ENCODE measurements around the gene S100B.

Gene S100B

DNA sequence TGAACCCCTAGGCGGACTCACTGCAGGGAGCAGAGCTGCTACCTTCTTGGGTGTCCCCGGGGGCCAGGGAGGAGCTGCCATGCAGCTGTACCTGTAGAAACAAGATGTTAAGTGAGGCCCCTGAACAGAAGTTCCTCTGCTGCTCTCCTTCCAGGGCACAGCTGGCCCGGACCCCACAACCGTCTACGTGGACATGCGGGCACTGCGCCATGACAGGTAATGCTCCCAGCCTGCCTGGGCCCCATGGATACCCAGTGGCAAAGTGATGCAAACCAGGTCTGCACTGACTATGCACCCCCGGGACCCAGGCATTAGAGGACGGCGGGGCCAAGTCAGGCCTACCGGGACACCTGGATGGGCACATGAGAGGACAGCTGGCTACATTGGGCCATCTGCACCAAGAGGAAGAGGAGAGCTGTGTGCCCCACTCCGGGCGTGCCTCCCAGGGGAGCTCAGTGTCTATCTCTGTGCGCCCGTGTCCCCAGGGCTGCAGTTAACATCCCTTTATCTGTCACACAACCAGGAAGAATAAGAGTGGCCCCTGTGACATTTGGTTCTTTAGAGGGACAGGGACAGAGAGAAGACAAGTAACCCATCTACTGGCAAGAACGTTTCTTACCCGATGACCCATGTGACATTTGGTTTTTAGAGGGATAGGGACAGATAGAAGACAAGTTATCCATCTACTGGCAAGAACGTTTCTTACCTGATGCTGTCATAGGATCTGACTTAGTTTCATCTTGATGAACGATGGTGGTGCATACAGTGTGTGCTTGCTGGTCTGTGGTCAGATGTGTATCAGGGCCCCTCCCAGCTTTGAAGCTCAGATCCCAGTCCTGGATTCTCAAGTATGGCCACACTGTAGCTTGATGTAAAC, 44.1 kb downstream of the S100B start:
- no peak for DNase-seq (ENCODE audit: low spot score)

- DNase-seq (ENCODE audit: low spot score): no peak
Measured at GRCh38 chr21:46559291-46559983, 45.4 kb downstream of the S100B start.

- no peak for DNase-seq (ENCODE audit: low spot score)
Measured at GRCh38 chr21:46557919-46558392, 46.9 kb downstream of the S100B start.

DNA sequence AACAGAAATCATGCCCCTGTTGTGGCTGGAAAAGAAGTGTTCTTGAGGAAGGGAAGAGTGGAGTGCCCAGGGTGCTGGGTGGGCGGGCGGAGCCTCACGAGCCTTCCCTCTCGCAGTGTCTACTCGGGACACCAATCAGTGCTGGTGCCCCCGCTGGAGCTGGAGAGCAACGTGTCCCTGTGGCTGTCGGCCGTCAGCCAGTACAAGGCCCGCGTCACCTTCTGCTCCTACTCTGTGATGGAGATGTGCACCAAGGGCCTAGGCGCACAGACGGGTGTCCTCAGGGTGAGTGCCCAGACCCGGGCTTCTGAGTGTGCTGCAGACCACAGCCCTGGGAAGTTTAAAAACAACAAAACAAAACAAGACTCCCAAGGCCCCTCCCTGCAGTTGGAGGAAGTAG, 47.4 kb downstream of the S100B start:
- no peak for DNase-seq (ENCODE audit: low spot score)

GRCh38 chr21:46556802-46557201, 48.1 kb downstream of the S100B start:
- DNase-seq (ENCODE audit: low spot score): no peak

- DNase-seq (ENCODE audit: low spot score): no peak
Measured at GRCh38 chr21:46555678-46556077, 49.2 kb downstream of the S100B start.

GRCh38 chr21:46555225-46555617, 49.7 kb downstream of the S100B start:
- DNase-seq (ENCODE audit: low spot score): no peak

DNA sequence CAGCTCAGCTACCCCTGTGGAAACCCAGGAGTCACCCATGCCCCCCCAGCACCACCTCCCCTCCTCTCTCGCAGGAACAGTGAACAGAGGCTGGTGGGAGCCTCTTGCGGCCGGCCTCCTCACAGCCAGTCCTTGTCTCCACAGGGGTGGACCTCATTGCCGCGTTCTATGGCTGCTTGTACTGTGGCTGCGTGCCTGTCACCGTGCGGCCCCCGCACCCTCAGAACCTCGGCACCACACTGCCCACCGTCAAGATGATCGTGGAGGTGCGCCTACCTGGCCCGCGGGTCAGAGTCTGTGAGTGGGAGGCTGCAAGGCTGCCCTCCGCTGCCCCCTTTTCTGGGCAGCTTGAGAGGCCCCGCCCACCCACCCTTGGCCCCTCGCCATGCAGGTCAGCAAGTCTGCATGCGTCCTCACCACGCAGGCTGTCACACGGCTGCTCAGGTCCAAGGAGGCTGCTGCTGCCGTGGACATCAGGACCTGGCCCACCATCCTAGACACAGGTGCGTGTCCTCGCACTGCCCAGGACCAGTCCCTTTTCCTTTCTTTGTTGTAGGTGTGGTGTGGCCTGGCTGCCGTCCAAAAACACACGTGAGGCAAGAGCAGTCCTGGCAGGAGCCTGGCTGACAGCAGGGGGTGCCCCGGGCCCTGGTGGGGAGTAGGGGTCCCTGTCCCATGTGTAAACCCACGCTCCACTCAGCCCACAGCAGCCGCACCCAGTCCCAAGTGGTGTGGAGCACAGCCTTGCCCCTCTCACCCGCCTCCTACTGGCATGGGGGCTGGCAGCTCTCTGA, 50.3 kb downstream of the S100B start:
- DNase-seq (ENCODE audit: low spot score): no peak

DNA sequence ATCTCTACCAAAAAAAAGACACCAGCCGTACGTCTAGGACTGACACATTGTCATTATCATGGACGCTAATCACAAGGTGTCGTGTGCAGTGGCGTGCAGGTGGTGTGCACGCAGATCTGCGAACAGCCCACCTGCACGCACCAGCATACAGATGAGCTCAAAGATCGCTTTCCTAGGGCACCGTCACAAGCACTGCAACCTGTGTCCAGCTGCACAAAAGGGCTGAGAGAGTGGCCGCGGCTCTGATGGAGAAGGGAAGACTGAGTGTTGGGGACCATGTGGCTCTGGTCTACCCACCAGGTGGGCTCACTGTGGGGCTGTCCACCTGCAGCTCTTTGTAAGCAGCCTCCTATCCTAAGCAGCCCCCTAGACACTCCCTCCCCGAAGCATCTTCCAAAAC, 50.9 kb downstream of the S100B start:
- no peak for DNase-seq (ENCODE audit: low spot score)

DNA sequence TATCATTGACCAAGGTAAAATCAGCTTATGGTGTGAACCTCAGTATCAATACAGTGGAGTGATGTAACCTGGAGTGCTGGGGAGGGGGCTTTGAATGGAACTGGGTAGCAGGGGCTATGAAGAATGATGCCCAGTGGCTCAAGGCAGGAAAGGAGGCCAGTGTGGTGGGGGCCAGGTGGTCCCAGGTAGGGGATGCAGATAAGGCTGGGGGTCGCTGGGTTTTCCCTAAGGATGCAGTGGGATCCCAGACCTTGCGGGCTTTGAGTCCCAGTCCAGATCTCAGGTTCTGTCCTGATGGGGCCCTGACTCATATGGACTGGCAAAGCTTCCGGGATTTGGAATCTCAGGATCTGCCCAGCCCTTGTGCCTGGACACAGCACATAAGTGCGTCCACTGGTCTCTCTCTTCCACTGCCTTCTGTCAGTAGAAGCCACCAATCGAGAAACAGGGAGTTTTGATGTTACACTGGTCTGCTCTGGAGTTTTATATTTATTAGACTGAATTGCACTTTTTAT, 52.0 kb downstream of the S100B start:
- no peak for DNase-seq (ENCODE audit: low spot score)

DNA sequence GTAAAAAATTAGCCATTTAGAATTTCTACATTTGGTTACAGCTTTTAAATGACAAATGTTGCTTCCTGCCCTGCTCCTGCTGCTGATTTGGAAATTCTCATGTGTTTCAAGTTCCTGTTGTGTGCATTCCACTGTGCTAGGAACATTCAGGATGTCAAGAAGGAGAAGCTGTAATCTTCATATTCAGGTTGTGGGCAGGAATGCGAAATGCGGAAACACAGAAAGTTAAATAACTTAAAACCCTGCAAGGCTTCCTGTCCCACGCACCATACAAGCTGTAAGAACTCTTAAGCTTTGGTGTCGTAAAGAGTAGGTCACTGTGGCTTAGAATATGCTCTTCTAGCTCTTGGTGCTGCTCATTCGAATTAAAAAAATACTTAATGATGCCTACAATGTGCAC, 52.6 kb downstream of the S100B start:
- no peak for DNase-seq (ENCODE audit: low spot score)

- no peak for DNase-seq (ENCODE audit: low spot score)
Measured at GRCh38 chr21:46551636-46552241, 53.1 kb downstream of the S100B start.

DNA sequence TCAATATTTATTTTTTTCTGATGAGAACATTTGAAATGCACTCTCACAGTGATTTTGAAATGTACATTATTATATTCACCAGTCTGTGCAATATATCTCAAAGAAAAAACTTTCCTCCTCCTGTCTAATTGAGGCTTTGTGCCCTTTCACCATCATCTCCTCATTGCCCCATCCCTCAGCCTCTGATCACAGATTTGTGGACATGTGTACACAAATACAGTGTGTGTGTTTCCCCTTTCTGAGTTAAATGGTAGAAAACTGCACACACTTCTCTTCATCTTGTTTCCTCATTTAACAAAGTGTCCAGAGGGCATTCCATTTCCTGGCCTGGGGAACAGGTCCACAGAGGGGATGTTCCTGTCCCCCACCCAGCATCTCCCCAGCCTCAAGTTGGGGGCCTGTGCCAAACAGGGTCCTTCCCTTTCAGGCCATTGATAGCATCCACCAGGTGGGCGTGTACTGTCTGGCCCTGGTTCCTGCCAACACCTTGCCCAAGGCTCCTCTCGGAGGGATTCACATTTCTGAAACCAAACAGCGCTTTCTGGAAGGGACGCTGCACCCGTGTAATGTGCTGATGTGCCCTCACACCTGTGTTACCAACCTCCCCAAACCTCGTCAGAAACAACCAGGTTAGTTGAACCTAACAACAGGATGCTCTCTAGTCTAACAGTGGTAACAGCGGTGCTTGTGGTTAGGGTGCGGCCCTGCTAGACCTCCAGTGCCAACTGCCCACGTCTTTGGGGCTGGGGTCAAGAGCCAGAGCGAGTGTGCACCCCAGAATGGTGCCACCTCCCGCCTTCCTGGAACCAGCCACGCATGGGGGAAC, 54.6 kb downstream of the S100B start:
- DNase-seq (ENCODE audit: low spot score): no peak

- DNase-seq (ENCODE audit: low spot score): no peak
Measured at GRCh38 chr21:46549650-46550049, 55.2 kb downstream of the S100B start.
